ENCODE measurements around the gene CLEC10A.
"Not testable (repeated sequence)": the region's sequence is repeated elsewhere in the genome, so short reads cannot be mapped to it uniquely, and the experiment has no call there.

The CLEC10A gene
- 0 reads per million in 4 experiments for total RNA-seq

GRCh38 chr17:7079581-7080455, at the start of gene CLEC10A:
TSS of gene CLEC10A (minus strand) at chr17:7080251. CDS start at chr17:7078812, 1,439 bp downstream.
- DNase-seq, result no peak

- no peak for DNase-seq
These were observed 49.3 kb upstream of the CLEC10A start for GRCh38 chr17:7129311-7129710.

GRCh38 chr17:7128160-7128559, 48.1 kb upstream of the CLEC10A start:
- no peak for DNase-seq

GRCh38 chr17:7127501-7127900, 47.5 kb upstream of the CLEC10A start:
- DNase-seq, result not testable (repeated sequence)

- not testable (repeated sequence) for DNase-seq
These were observed 46.3 kb upstream of the CLEC10A start for GRCh38 chr17:7126386-7126785.

- DNase-seq, result no peak
These were observed 44.9 kb upstream of the CLEC10A start for GRCh38 chr17:7124923-7125322.

GRCh38 chr17:7123844-7124243, 43.8 kb upstream of the CLEC10A start:
- no peak for DNase-seq

- DNase-seq, result no peak
These were observed 42.3 kb upstream of the CLEC10A start for GRCh38 chr17:7122381-7122780.

- DNase-seq, result not testable (repeated sequence)
These were observed 40.6 kb upstream of the CLEC10A start for GRCh38 chr17:7120635-7121034.

GRCh38 chr17:7120123-7120522, 40.1 kb upstream of the CLEC10A start:
- no peak for DNase-seq

GRCh38 chr17:7119314-7119713, 39.3 kb upstream of the CLEC10A start:
- no peak for DNase-seq

- DNase-seq, result no peak
These were observed 35.0 kb upstream of the CLEC10A start for GRCh38 chr17:7114875-7115614.

- DNase-seq, result no peak
These were observed 34.3 kb upstream of the CLEC10A start, which contains the start of gene ASGR2 for GRCh38 chr17:7114241-7114874. TSS of gene ASGR2 (minus strand) at chr17:7114822. CDS start at chr17:7114240, 582 bp downstream.

GRCh38 chr17:7113273-7114071, 33.4 kb upstream of the CLEC10A start:
- no peak for DNase-seq

GRCh38 chr17:7112510-7113108, 32.6 kb upstream of the CLEC10A start:
- DNase-seq, result no peak

GRCh38 chr17:7111784-7112509, 31.9 kb upstream of the CLEC10A start:
- DNase-seq, result no peak

GRCh38 chr17:7110617-7111306, 30.7 kb upstream of the CLEC10A start:
- no peak for DNase-seq

GRCh38 chr17:7109461-7110322, 29.6 kb upstream of the CLEC10A start:
- no peak for DNase-seq

GRCh38 chr17:7108981-7109380, 28.9 kb upstream of the CLEC10A start:
- DNase-seq, result no peak

- no peak for DNase-seq
These were observed 28.5 kb upstream of the CLEC10A start for GRCh38 chr17:7108560-7108925.
